ENCODE data around the gene ANKRD11.
"Not testable (repeated sequence)": the region's sequence is repeated elsewhere in the genome, so short reads cannot be mapped to it uniquely, and the experiment has no call there.

The ANKRD11 gene

GRCh38 chr16:89478576-89479221 is 11.7 kb downstream of the ANKRD11 start:
- no peak for FAIRE-seq

DNA sequence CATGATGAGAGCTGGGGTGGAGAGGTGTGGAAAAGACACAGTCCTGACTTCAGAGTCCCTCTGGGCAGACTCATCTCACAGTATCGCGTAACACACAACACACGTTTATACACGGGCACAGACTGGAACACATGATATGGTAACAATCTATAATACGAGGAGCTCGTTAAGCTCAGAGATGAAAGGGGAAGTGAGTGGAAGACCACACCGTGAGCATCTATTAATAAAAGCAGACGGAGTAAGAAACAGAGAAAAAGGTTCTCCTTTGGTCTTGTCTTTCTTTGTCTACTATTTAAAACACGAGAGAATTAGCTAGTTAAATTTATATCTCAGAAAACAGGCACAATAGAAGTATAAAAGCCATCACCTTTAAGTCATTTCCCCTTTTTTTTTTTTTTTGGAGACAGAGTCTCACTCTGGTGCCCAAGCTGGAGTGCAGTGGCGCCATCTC is 13.5 kb downstream of the ANKRD11 start:
- no peak for FAIRE-seq

DNA sequence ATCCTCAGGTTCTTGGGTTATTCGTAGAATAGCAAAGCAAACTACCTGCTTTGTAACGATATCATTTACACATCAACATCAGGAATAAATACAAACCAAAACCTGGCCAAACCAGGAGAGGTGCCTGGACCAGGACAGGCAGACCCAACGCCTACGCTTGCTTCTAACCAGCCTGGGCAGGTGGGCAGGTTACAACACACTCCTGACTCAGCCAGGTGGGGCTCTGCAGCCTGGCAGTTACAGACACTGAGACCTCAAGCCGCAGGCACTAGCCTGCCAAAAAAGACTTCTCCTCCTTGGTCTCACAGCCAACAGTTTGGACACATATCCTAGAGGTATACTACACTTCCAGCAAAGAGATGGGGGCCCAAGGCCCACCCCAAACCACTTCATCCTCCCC is 14.0 kb downstream of the ANKRD11 start:
- no peak for FAIRE-seq

DNA sequence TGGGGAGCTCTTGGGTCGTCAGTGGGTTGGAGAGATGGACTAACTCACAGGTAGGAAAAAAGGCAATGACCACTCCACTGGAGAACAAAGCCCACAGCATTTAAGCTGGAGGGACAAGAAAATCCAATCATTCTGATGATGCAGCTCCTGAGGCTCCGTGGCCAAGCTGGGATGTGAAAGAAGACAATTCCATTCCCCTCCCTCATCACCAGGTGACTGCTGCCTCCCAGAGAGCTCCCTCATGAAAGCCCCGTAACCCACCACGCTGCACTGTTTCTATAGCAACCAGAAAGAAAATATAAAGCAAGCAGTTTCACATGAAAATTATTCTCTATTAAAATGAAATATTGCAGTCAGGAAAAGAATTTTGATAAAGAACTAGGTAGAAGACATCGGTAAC is 15.2 kb downstream of the ANKRD11 start:
- no peak for FAIRE-seq

DNA sequence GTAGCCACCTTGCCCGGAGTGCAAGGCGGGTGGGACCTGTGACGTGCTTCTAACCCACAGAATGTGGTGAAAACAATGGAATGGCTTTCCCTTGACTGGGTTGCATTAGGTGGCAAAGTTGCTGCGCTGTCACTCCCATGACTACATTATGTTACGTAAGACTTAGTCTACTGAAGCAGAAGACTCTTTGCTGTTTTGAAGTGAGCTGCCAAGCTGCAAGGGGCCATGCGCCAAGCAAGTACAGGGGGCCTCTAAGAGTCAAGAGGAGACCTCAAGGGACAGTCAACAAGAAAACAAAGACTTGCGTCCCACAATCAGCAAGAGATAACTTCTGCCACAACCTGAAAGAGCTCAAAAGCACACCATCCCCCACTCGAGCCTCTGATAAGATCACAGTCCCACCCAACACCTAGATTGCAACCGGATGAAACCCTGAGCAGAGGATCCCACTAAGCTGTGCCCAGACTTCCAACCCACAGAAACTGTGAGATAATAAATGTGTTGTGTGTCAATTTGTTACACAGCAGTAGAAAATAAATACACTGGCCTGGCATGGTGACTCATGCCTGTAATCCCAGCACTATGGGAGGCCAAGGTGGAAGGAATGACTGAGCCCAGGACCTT is 16.5 kb downstream of the ANKRD11 start:
- no peak for FAIRE-seq

DNA sequence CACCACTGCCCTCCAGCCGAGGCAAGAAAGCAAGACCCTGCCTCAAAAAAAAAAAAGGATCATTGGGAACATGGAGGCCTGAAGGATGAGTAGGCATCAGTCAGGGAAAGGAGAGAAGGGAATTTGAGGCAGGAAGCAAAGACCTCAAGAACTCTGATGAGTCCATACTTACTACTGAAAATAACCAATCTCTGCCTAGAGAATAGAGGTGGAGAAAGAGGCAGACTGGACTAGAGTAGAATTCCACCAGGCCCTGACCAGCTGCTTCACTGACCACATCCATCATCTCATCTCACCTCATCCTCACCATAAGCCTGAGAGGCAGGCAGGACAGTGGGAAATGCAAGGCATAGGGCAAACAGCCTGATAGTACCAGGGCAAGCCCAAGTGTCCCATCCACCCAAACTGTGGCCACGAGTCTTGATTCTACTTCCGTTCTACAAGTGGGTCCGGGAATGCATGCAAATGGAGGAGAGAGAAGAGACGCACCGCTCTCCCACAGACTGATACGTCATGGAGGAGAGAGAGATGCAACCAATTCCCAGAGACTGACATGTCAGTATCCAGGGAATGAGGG is 17.1 kb downstream of the ANKRD11 start:
- no peak for FAIRE-seq

- FAIRE-seq, result no peak
Measured at GRCh38 chr16:89472711-89473075, 17.7 kb downstream of the ANKRD11 start.

- FAIRE-seq, result no peak
Measured at GRCh38 chr16:89467382-89467781, 23.0 kb downstream of the ANKRD11 start.

DNA sequence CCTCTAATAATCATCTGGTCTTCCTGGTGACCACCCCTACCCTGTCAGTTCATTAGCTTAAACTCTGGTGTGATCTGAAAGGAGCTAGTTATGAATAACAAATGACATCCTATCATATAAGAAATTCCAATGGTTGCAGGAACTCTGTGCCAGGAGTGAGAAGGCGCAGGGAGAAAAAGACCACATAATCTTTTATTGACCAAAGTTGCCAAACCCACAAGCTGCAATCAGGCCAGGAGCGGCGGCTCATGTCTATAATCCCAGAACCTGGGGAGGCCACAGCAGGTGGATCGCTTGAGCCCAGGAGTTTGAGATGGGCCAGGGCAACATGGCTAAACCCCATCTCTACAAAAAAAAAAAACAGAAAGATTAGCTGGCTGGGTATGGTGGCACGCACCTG is 23.4 kb downstream of the ANKRD11 start:
- no peak for FAIRE-seq

DNA sequence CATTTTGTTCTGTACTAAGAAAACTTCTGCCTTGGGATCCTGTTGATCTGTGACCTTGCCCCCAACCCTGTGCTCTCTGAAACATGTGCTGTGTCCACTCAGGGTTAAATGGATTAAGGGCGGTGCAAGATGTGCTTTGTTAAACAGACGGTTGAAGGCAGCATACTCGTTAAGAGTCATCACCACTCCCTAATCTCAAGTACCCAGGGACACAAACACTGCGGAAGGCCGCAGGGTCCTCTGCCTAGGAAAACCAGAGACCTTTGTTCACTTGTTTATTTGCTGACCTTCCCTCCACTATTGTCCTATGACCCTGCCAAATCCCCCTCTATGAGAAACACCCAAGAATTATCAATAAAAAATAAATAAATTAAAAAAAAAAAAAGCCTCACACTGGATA is 27.0 kb downstream of the ANKRD11 start:
- FAIRE-seq, result not testable (repeated sequence)

GRCh38 chr16:89462639-89463038 is 27.7 kb downstream of the ANKRD11 start:
- not testable (repeated sequence) for FAIRE-seq

- not testable (repeated sequence) for FAIRE-seq
Measured at GRCh38 chr16:89461890-89462289, 28.5 kb downstream of the ANKRD11 start.

GRCh38 chr16:89460556-89460955 is 29.8 kb downstream of the ANKRD11 start:
- FAIRE-seq, result no peak

GRCh38 chr16:89458967-89459366 is 31.4 kb downstream of the ANKRD11 start:
- FAIRE-seq, result no peak

DNA sequence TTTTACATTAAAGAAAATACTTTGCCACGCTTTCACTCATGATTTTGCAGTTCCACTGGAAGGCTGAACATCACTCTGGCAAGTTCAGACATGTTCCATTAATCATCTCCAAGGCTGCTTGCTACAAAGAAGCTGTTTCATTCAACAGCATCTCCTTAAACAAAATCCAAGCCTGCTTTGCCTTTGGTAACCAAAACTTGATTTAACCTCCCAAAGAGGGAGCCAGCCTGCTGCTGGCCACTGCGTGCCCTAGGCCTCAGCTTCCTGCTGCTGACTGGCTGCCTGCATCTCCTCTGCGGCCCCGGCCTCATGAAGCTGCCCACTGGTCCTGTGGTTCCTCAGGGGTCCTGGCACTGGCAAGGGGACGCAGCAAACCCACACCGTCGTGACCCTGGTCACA is 31.8 kb downstream of the ANKRD11 start:
- no peak for FAIRE-seq

DNA sequence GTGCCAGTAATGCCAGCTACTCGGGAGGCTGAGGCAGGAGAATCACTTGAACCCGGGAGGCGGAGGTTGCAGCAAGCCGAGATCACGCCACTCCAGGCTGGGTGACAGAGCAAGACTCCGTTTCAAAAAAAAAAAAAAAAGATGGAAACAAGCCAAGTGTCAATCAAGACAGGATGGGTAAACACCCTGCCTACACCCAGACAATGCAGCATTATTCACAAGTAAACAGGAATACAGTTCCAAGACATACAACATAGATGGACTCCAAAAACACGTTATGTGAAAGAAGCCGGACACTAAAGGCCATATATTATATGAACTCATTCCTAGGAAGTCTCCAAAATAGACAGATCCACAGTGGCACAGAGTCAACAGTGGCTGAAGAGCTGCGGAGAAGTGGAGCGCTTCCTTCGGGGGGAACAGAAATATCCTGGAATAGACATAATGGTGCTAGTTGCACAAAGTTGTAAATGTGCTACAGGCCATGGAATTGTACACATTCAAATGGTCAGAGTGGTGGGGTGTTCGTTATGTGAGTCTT is 33.9 kb downstream of the ANKRD11 start:
- FAIRE-seq, result no peak

- no peak for FAIRE-seq
Measured at GRCh38 chr16:89455692-89456091, 34.7 kb downstream of the ANKRD11 start.

DNA sequence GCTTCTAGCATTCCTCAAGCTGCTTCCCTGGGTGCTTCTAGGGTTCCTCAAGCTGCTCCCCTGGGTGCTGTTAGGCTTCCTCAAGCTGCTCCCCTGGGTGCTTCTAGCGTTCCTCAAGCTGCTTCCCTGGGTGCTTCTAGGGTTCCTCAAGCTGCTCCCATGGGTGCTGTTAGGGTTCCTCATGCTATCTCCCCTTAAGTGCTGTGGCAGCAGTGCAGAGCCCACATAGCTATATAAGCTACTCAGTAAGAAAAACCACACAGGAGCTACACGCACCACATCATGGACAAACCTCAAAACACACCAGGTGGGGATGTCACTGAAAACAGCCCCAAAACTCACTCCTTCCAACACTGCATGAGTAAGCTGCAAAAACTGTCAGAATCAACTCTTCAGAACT is 35.2 kb downstream of the ANKRD11 start:
- FAIRE-seq, result no peak

- not testable (repeated sequence) for FAIRE-seq
Measured at GRCh38 chr16:89454378-89455125, 35.8 kb downstream of the ANKRD11 start.

GRCh38 chr16:89453501-89454321 is 36.6 kb downstream of the ANKRD11 start:
- FAIRE-seq, result no peak

GRCh38 chr16:89452925-89453324 is 37.4 kb downstream of the ANKRD11 start:
- no peak for FAIRE-seq

DNA sequence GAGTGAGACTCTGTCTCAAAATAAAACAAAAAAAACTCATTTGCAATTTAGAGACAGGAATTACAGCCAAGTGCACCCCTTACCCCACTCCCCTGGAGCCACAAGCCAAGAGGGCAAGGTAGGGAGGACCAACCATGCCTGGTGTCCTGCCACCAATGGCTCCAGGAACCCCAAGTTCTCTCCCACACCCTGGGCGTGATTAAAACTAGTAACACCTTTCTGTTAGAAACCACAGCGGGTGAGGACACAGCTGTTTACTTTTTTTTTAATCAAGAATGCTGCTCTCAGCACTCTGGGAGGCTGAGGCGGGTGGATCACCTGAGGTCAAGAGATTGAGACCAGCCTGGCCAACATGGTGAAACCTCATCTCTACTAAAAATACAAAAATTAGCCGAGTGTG is 38.1 kb downstream of the ANKRD11 start:
- FAIRE-seq, result no peak

All from endometrium (tissue), 2 donors.